ENCODE measurements around the gene GSDMA.
A peak's percentile ranks its signal among the peaks of the same experiment; 100 is the strongest.

Gene GSDMA

DNA sequence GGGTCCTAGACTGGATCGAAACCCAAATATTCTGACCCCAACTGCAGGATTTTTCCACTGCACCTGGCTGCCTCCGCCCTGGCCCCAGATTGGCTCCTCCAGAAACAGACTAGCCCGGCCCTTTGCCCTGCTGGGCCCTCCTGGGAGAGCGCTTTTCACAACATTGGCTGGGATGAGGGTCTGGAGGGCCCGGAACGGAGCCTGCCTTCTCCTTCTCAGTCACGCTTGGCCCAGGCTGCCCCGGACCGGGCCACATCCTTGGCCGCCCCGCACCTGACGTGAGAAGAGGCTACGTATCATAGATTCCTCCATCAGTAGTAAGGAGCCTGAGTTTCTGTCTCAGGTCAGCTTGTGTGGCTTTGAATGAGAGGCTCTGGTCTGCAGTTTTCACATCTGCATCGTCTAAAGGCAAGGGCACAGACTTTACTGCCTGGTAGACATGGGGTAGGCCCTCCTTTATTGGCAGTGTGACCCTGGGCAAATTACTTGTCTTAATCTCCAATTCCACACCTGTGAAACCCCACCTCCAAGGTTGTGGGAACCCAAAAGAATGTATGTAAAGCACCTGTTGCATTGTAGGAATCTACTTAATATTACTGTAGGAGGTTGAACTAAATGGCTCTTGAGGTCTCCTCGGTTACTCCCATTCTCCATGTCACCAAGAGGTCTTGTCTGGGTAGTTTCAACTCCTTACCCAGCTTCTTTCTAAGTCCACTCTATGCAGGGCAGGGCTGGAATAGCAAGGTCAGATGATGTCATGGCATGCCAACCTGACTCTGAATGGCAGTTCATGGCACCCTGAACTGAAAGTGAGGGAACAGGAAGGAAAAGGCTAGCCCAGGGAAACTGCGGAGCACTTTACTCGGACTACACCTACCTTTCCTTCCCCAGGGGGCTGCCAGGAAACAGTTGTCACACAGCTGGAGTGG, 34.6 kb upstream of the GSDMA start:
- H3K4me2 ChIP-seq (ENCODE audit: low read length, poor library complexity, severe bottlenecking): peak overlapping the region; percentile 80

DNA sequence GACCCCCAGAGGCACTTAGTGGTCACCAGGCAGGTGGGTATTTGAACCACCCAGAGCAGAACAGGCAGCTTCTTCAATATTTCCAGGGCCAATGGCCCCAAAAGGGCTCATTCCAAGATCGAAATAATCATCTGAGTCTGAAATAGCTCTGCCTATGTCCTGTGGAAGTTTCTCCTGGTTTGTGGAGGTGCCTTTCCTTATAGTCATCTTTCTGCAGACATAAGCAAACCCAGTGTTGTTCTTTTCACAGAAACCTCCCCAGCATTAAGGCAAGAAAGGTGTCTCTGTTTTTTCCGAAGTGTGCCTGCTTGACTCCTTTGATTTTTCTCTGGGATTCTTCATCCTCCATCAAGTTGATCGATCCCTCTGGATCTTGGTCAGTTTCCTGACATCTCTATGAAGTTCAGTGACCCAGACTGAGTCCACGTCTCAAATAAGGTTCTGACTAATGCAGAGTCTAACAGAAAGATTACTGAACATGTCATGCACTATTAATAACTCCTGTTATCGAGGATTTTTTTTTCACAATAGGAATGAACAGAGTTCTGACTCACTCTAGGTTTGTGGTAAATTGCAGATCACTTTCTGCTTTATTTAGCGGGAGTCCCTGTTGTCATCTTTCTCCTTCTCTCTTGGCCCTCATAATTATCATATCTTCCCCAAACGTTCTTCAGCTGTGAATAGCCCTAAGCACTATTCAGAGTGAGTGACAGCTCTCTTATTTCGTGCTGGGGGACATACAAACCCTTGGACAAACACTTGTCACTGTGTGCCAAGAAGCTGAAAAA, 33.8 kb upstream of the GSDMA start:
- H3K4me3 ChIP-seq (ENCODE audit: insufficient read depth in 1 of 2, low read depth in 1 of 2, low read length in 2 of 2): peak overlapping the region in 1 of 2 experiments; percentile 94

More for the DNA sequence above, 34.6 kb upstream of the GSDMA start:
- Histone ChIP-seq H3K4me1 (ENCODE audit: control insufficient read depth, insufficient read depth, low read depth, low read length) (peaks cover 35% of the 10 kb centered on the region), H2BK120ac (ENCODE audit: low read depth, low read length) (peak overlapping the region; percentile 57), H3K14ac (ENCODE audit: low read length in 2 of 2) (no peak overlapping the region), H4K91ac (ENCODE audit: low read length) (peak overlapping the region; percentile 63), H3K36me3 (ENCODE audit: control insufficient read depth in 1 of 2, insufficient read depth in 2 of 2, low read depth in 1 of 2, low read length in 2 of 2) (peaks cover 5 to 11% of the 10 kb centered on the region in 2 experiments), H3K9ac (ENCODE audit: low read length) (peak overlapping the region; percentile 94), H3K4me3 (ENCODE audit: insufficient read depth in 1 of 2, low read depth in 1 of 2, low read length in 2 of 2) (peak overlapping the region; percentile 20 to 94), H3K9me3 (ENCODE audit: control insufficient read depth, low read length) (no peaks in the 10 kb centered on the region), H2BK12ac (ENCODE audit: low read length in 2 of 2) (peak overlapping the region in 1 of 2 experiments; percentile 23), H2BK15ac (ENCODE audit: low read depth, poor library complexity, severe bottlenecking) (no peak overlapping the region), H3K23ac (ENCODE audit: low read length in 2 of 2) (peak overlapping the region in 1 of 2 experiments; percentile 75), H3K79me1 (replicated peaks; ENCODE audit: low read length, poor library complexity, severe bottlenecking) (peaks cover 30% of the 10 kb centered on the region), H3K27me3 (ENCODE audit: control insufficient read depth in 1 of 2, insufficient read depth in 1 of 2, low read length in 2 of 2) (no peaks in the 10 kb centered on the region), H4K8ac (ENCODE audit: low read length) (peak overlapping the region; percentile 98), H2AFZ (ENCODE audit: low read depth, low read length) (peak overlapping the region; percentile 75), H3K4ac (ENCODE audit: low read depth in 1 of 2, low read length in 2 of 2) (peak overlapping the region; percentile 76 to 81), H2BK5ac (ENCODE audit: low read depth, low read length, poor library complexity, severe bottlenecking) (peak overlapping the region; percentile 20), H3K18ac (ENCODE audit: low read depth in 1 of 2, low read length in 2 of 2) (peak overlapping the region; percentile 47 to 78), H3K27ac (ENCODE audit: low read length, poor library complexity, severe bottlenecking) (peak overlapping the region; percentile 92), H2AK5ac (ENCODE audit: low read length, severe bottlenecking) (peak overlapping the region; percentile 69)
- 49% methylated on average over 17 of the region's 17 CpGs for WGBS
- DNase-seq: peak; percentile 37

DNA sequence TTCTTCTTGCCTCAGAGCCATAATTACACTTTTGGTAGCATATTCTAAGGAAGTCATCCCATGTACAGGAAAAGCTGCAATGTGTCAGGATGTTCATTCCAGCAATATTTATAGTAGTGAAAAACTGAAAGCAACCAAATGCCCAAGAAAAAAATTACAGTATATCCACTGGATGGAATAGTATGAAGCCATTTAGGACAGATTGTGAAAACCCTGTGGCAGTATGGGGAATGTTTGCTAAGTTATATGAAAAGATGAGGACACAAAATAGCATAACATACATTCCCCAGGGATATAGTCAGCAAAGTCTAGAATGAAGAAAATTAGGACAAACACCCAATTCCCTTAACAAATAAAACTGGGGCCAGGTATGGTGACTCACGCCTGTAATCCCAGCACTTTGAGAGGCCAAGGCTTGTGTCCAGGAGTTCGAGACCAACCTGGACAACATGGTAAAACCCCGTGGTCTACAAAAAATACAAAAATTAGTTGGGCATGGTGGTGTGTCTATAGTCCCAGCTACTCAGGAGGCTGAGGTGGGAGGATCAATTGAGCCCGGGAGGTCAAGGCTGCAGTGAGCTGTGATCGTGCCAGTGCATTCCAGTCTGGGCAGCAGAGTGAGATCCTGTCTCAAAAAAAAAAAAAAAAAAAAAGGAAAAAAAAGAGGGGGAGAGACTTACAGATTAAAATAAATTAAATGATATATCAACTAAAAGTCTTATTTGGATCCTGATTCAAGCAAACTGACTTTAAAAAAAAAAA, 33.0 kb upstream of the GSDMA start:
- Histone ChIP-seq H4K91ac (ENCODE audit: low read length) (no peak overlapping the region), H3K23ac (ENCODE audit: low read length in 2 of 2) (no peak overlapping the region), H2BK5ac (ENCODE audit: low read depth, low read length, poor library complexity, severe bottlenecking) (no peak overlapping the region), H2BK15ac (ENCODE audit: low read depth, poor library complexity, severe bottlenecking) (no peak overlapping the region), H2BK120ac (ENCODE audit: low read depth, low read length) (no peak overlapping the region), H3K27me3 (ENCODE audit: control insufficient read depth in 1 of 2, insufficient read depth in 1 of 2, low read length in 2 of 2) (no peaks in the 10 kb centered on the region), H3K4me2 (ENCODE audit: low read length, poor library complexity, severe bottlenecking) (peak overlapping the region; percentile 23), H3K9ac (ENCODE audit: low read length) (peak overlapping the region; percentile 63), H2AFZ (ENCODE audit: low read depth, low read length) (no peak overlapping the region), H3K4me1 (ENCODE audit: control insufficient read depth, insufficient read depth, low read depth, low read length) (peaks cover 26% of the 10 kb centered on the region), H3K27ac (ENCODE audit: low read length, poor library complexity, severe bottlenecking) (peak overlapping the region; percentile 92), H3K4ac (ENCODE audit: low read depth in 1 of 2, low read length in 2 of 2) (no peak overlapping the region), H2BK12ac (ENCODE audit: low read length in 2 of 2) (no peak overlapping the region), H2AK5ac (ENCODE audit: low read length, severe bottlenecking) (no peak overlapping the region), H3K79me1 (replicated peaks; ENCODE audit: low read length, poor library complexity, severe bottlenecking) (peaks cover 15% of the 10 kb centered on the region), H3K18ac (ENCODE audit: low read depth in 1 of 2, low read length in 2 of 2) (no peak overlapping the region), H3K4me3 (ENCODE audit: insufficient read depth in 1 of 2, low read depth in 1 of 2, low read length in 2 of 2) (peak overlapping the region in 1 of 2 experiments; percentile 42), H3K36me3 (ENCODE audit: control insufficient read depth in 1 of 2, insufficient read depth in 2 of 2, low read depth in 1 of 2, low read length in 2 of 2) (no peaks in the 10 kb centered on the region), H4K8ac (ENCODE audit: low read length) (no peak overlapping the region), H3K14ac (ENCODE audit: low read length in 2 of 2) (no peak overlapping the region), H3K9me3 (ENCODE audit: control insufficient read depth, low read length) (no peaks in the 10 kb centered on the region)
- peak; percentile 79 for DNase-seq
- WGBS: 71% methylated on average over 4 of the region's 5 CpGs

More for the DNA sequence above, 33.8 kb upstream of the GSDMA start:
- H2AK5ac ChIP-seq (ENCODE audit: low read length, severe bottlenecking): no peak overlapping the region
- H2BK5ac ChIP-seq (ENCODE audit: low read depth, low read length, poor library complexity, severe bottlenecking): no peak overlapping the region
- H3K27ac ChIP-seq (ENCODE audit: low read length, poor library complexity, severe bottlenecking): peak overlapping the region; percentile 92
- no peaks in the 10 kb centered on the region for H3K9me3 ChIP-seq (ENCODE audit: control insufficient read depth, low read length)
- peak overlapping the region; percentile 23 for H3K4me2 ChIP-seq (ENCODE audit: low read length, poor library complexity, severe bottlenecking)
- H2BK120ac ChIP-seq (ENCODE audit: low read depth, low read length): no peak overlapping the region
- H3K36me3 ChIP-seq (ENCODE audit: control insufficient read depth in 1 of 2, insufficient read depth in 2 of 2, low read depth in 1 of 2, low read length in 2 of 2): peaks cover 0 to 2% of the 10 kb centered on the region in 2 experiments
- H3K79me1 ChIP-seq (replicated peaks; ENCODE audit: low read length, poor library complexity, severe bottlenecking): peaks cover 21% of the 10 kb centered on the region
- 37% methylated on average over 7 of the region's 8 CpGs for WGBS
- no peak overlapping the region for H4K91ac ChIP-seq (ENCODE audit: low read length)
- H3K18ac ChIP-seq (ENCODE audit: low read depth in 1 of 2, low read length in 2 of 2): no peak overlapping the region
- no peak overlapping the region for H2BK15ac ChIP-seq (ENCODE audit: low read depth, poor library complexity, severe bottlenecking)
- H3K27me3 ChIP-seq (ENCODE audit: control insufficient read depth in 1 of 2, insufficient read depth in 1 of 2, low read length in 2 of 2): no peaks in the 10 kb centered on the region
- H4K8ac ChIP-seq (ENCODE audit: low read length): no peak overlapping the region
- no peak overlapping the region for H3K14ac ChIP-seq (ENCODE audit: low read length in 2 of 2)
- peak; percentile 98 for DNase-seq
- no peak overlapping the region for H2BK12ac ChIP-seq (ENCODE audit: low read length in 2 of 2)
- no peak overlapping the region for H2AFZ ChIP-seq (ENCODE audit: low read depth, low read length)
- peaks cover 31% of the 10 kb centered on the region for H3K4me1 ChIP-seq (ENCODE audit: control insufficient read depth, insufficient read depth, low read depth, low read length)
- no peak overlapping the region for H3K4ac ChIP-seq (ENCODE audit: low read depth in 1 of 2, low read length in 2 of 2)
- H3K9ac ChIP-seq (ENCODE audit: low read length): peak overlapping the region; percentile 94
- H3K23ac ChIP-seq (ENCODE audit: low read length in 2 of 2): no peak overlapping the region
